Stimulated activated CD8-positive, alpha-beta memory T cell treated with anti-CD3 and anti-CD28 coated beads, Interleukin-15, amount 100 ng/mL, for 1 hour (primary cell): ENCODE results near the gene SGMS1.

Experiments used
- DNase-seq: peaks from one replicate; pipeline ENCODE4 v3.0.0-alpha.2; 2020; ENCODE audit warnings: low read depth

SGMS1 gene

GRCh38 chr10:50610368-50610767 lies 13.4 kb downstream of the SGMS1 start:
- no peak for DNase-seq

GRCh38 chr10:50607356-50607925 lies 16.3 kb downstream of the SGMS1 start:
- no peak for DNase-seq

- DNase-seq, result no peak
Measured at GRCh38 chr10:50605951-50606270, 17.8 kb downstream of the SGMS1 start.

- DNase-seq, result no peak
Measured at GRCh38 chr10:50605269-50605950, 18.3 kb downstream of the SGMS1 start.

GRCh38 chr10:50604809-50605208 lies 18.9 kb downstream of the SGMS1 start:
- no peak for DNase-seq

GRCh38 chr10:50604049-50604640 lies 19.6 kb downstream of the SGMS1 start:
- DNase-seq, result no peak

- no peak for DNase-seq
Measured at GRCh38 chr10:50603151-50603850, 20.5 kb downstream of the SGMS1 start.

GRCh38 chr10:50601974-50602373 lies 21.8 kb downstream of the SGMS1 start:
- DNase-seq, result no peak

- DNase-seq, result no peak
Measured at GRCh38 chr10:50600831-50601477, 22.8 kb downstream of the SGMS1 start.

- DNase-seq, result no peak
Measured at GRCh38 chr10:50600286-50600685, 23.5 kb downstream of the SGMS1 start.

- no peak for DNase-seq
Measured at GRCh38 chr10:50596897-50597296, 26.9 kb downstream of the SGMS1 start.

- no peak for DNase-seq
Measured at GRCh38 chr10:50596456-50596855, 27.3 kb downstream of the SGMS1 start.

- no peak for DNase-seq
Measured at GRCh38 chr10:50595785-50596184, 28.0 kb downstream of the SGMS1 start.

- DNase-seq, result no peak
Measured at GRCh38 chr10:50593523-50594376, 30.0 kb downstream of the SGMS1 start.

GRCh38 chr10:50592961-50593418 lies 30.8 kb downstream of the SGMS1 start:
- DNase-seq, result no peak

- DNase-seq, result no peak
Measured at GRCh38 chr10:50590935-50591334, 32.8 kb downstream of the SGMS1 start.

GRCh38 chr10:50586740-50587088 lies 37.0 kb downstream of the SGMS1 start:
- DNase-seq, result no peak

- DNase-seq, result no peak
Measured at GRCh38 chr10:50585921-50586739, 37.6 kb downstream of the SGMS1 start.

- no peak for DNase-seq
Measured at GRCh38 chr10:50582766-50583762, 40.7 kb downstream of the SGMS1 start.

GRCh38 chr10:50582046-50582445 lies 41.7 kb downstream of the SGMS1 start:
- DNase-seq, result no peak
